Measurements from ENCODE around the gene CERS1.

DNA sequence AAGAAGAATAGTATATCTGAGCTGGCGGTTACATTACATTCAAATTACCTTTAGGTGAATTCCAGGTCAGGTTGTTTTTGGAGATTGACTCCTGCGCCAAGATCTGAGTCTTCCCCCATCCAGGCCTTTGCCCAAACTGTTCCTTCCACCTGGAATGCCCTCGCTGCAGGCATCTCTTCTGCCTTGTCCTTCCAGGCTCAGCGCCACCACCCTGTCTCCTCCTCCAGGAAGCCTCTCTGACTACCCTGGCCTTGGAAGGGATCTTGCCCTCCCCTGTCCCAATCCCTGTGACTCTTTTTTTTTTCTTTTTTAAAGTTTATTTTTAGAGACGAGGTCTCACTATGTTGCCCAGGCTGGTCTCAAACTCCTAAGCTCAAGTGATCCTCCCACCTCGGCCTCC, 46.7 kb upstream of the CERS1 start:
- TF ChIP-seq, protein P1, sequence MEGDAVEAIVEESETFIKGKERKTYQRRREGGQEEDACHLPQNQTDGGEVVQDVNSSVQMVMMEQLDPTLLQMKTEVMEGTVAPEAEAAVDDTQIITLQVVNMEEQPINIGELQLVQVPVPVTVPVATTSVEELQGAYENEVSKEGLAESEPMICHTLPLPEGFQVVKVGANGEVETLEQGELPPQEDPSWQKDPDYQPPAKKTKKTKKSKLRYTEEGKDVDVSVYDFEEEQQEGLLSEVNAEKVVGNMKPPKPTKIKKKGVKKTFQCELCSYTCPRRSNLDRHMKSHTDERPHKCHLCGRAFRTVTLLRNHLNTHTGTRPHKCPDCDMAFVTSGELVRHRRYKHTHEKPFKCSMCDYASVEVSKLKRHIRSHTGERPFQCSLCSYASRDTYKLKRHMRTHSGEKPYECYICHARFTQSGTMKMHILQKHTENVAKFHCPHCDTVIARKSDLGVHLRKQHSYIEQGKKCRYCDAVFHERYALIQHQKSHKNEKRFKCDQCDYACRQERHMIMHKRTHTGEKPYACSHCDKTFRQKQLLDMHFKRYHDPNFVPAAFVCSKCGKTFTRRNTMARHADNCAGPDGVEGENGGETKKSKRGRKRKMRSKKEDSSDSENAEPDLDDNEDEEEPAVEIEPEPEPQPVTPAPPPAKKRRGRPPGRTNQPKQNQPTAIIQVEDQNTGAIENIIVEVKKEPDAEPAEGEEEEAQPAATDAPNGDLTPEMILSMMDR (conservative IDR thresholded peaks at IDR 0.05; ENCODE audit: low read length): no peak
- no peak for TF ChIP-seq EZH2phosphoT487 (IDR thresholded peaks at IDR 0.05; ENCODE audit: borderline replicate concordance)
